Measurements from ENCODE around the gene NBPF4. TPM values are rescaled to one million over a fixed set of nuclear protein-coding genes. Genes with fewer than 3 reads are reported as not detected.

NBPF4 gene
- total and polyA plus RNA-seq, 10 donors = 0.03 to 0.33 (median 0.16) TPM; not detected in 6

- Histone ChIP-seq H3K27me3 (replicated peaks in 1 of 7) (no peaks in the 10 kb centered on the region), H3K4me3 (no peak overlapping the region), H3K9me3 (peaks cover 0 to 4% (median 0%) of the 10 kb centered on the region in 8 donors), H3K36me3 (peaks cover 0 to 10% (median 0%) of the 10 kb centered on the region in 6 donors), H3K27ac (peak overlapping the region in 1 of 8 donors; percentile 93), H3K4me1 (peaks cover 19 to 43% (median 31%) of the 10 kb centered on the region in 6 donors)
- WGBS, 5 donors = 86 to 97% (median 91%) methylated on average over 5 of the region's 5 CpGs
- DNase-seq = no peak
- intact Hi-C loops (cut with DNase I; ENCODE audit: low total_unique reads) = no loop called here
- TF ChIP-seq POLR2A (IDR thresholded peaks at IDR 0.05) (no peak), CTCF (IDR thresholded peaks at IDR 0.05 in 8 of 11, conservative IDR thresholded peaks at IDR 0.05 in 3 of 11) (no peak), POLR2AphosphoS5 (IDR thresholded peaks at IDR 0.05) (no peak)
These were observed 42.2 kb downstream of the NBPF4 start for GRCh38 chr1:108201687-108202086.

- peak overlapping the region; percentile 89 to 97 (median 94) for H3K27ac ChIP-seq
- 0 to 1% (median 0%) methylated on average over 10 of the region's 10 CpGs for WGBS, 5 donors
- TF ChIP-seq CTCF (IDR thresholded peaks at IDR 0.05 in 8 of 11, conservative IDR thresholded peaks at IDR 0.05 in 3 of 11) (peak in 2 of 11 experiments; percentile 20 to 25), POLR2AphosphoS5 (IDR thresholded peaks at IDR 0.05) (no peak), POLR2A (IDR thresholded peaks at IDR 0.05) (no peak)
- H3K9me3 ChIP-seq = peaks cover 0 to 4% (median 0%) of the 10 kb centered on the region in 8 donors
- H3K36me3 ChIP-seq = peaks cover 0 to 18% (median 0%) of the 10 kb centered on the region in 6 donors
- intact Hi-C loops (cut with DNase I; ENCODE audit: low total_unique reads) = no loop called here
- H3K4me3 ChIP-seq = peak overlapping the region; percentile 76 to 87 (median 84)
- H3K27me3 ChIP-seq (replicated peaks in 1 of 7) = no peaks in the 10 kb centered on the region
- DNase-seq = peak; percentile 72
- H3K4me1 ChIP-seq = peaks cover 19 to 45% (median 31%) of the 10 kb centered on the region in 6 donors
These were observed 43.2 kb downstream of the NBPF4 start for GRCh38 chr1:108200687-108201051.

GRCh38 chr1:108199781-108200686 is 43.8 kb downstream of the NBPF4 start, which contains the start of gene SLC25A24:
TSS of gene SLC25A24 (minus strand) at chr1:108200343. CDS start at chr1:108200138, 205 bp downstream.
- H3K36me3 ChIP-seq = peaks cover 0 to 24% (median 2%) of the 10 kb centered on the region in 6 donors
- TF ChIP-seq CTCF (IDR thresholded peaks at IDR 0.05 in 8 of 11, conservative IDR thresholded peaks at IDR 0.05 in 3 of 11) (peak in 1 of 11 experiments; percentile 13), POLR2AphosphoS5 (IDR thresholded peaks at IDR 0.05) (peak; percentile 81 to 88 (median 81)), POLR2A (IDR thresholded peaks at IDR 0.05) (peak in 1 of 3 donors; percentile 31)
- peak within 1 kb of the TSS; percentile 76 to 87 (median 84) for H3K4me3 ChIP-seq
- peaks cover 0 to 4% (median 0%) of the 10 kb centered on the region in 8 donors for H3K9me3 ChIP-seq
- WGBS, 5 donors = 0 to 1% (median 0%) methylated on average over 51 to 97 of the region's 97 CpGs
- H3K27ac ChIP-seq = peak within 1 kb of the TSS; percentile 89 to 97 (median 94)
- peak; percentile 97 for DNase-seq
- H3K4me1 ChIP-seq = peaks cover 19 to 45% (median 31%) of the 10 kb centered on the region in 6 donors
- intact Hi-C loops (cut with DNase I; ENCODE audit: low total_unique reads) = no loop called here
- H3K27me3 ChIP-seq (replicated peaks in 1 of 7) = no peaks in the 10 kb centered on the region

Measured in spleen (tissue), 11 donors.